Neural progenitor cell (in vitro differentiated cells): ENCODE data around the gene FGFR2. TPM values are rescaled to one million over a fixed set of nuclear protein-coding genes. Genes with fewer than 3 reads are reported as not detected.

Experiments
- DNase-seq: peaks from one replicate; pipeline ENCODE4 v3.0.0-alpha.2; 2016; ENCODE audit warnings: low spot score
- H2AFZ ChIP-seq: fragments of 200-600 bp; sonication (generic); replicated peaks from 2 replicates; pipeline ENCODE4 v1.6.1; 2016; ENCODE audit warnings: antibody characterized with exemption
- H3F3A ChIP-seq: fragments of 200-600 bp; sonication (generic); 2 replicates; pipeline ENCODE4 v1.6.1; 2016; ENCODE audit warnings: antibody characterized with exemption, low read depth
- H3K27ac ChIP-seq: fragments of 200-600 bp; sonication (generic); 2 replicates; pipeline ENCODE4 v1.5.1; 2016; ENCODE audit warnings: mild to moderate bottlenecking
- H3K27me3 ChIP-seq: fragments of 200-600 bp; sonication (generic); 2 replicates; pipeline ENCODE4 v1.6.1; 2016; ENCODE audit warnings: mild to moderate bottlenecking, moderate library complexity
- H3K36me3 ChIP-seq: fragments of 200-600 bp; sonication (generic); 2 replicates; pipeline ENCODE4 v1.5.1; 2016
- H3K4me1 ChIP-seq: fragments of 200-600 bp; sonication (generic); 2 replicates; pipeline ENCODE4 v1.6.1; 2016; ENCODE audit warnings: mixed run types
- H3K4me2 ChIP-seq: fragments of 200-600 bp; sonication (generic); 2 replicates; pipeline ENCODE4 v1.6.1; 2016
- H3K4me3 ChIP-seq: fragments of 200-600 bp; sonication (generic); 2 replicates; pipeline ENCODE4 v1.5.1; 2016
- H3K79me2 ChIP-seq: fragments of 200-600 bp; sonication (generic); 2 replicates; pipeline ENCODE4 v1.6.1; 2016; ENCODE audit warnings: low read depth
- H3K9ac ChIP-seq: fragments of 200-600 bp; sonication (generic); 2 replicates; pipeline ENCODE4 v1.6.1; 2016
- H3K9me3 ChIP-seq: fragments of 200-600 bp; sonication (generic); 2 replicates; pipeline ENCODE4 v1.5.1; 2016; ENCODE audit warnings: low read depth
- H4K20me1 ChIP-seq: fragments of 200-600 bp; sonication (generic); 2 replicates; pipeline ENCODE4 v1.6.1; 2016; ENCODE audit warnings: low read depth
- H3K27ac Mint-ChIP-seq: 3 replicates; pipeline ENCODE4 v1.8.0; 2021; ENCODE audit warnings: mixed read lengths
- H3K27me3 Mint-ChIP-seq: 2 replicates; pipeline ENCODE4 v1.8.0; 2022; ENCODE audit warnings: low read depth, mild to moderate bottlenecking, inconsistent platforms, moderate library complexity, mixed read lengths; ENCODE audit not compliant: insufficient read depth
- H3K36me3 Mint-ChIP-seq: 3 replicates; pipeline ENCODE4 v1.8.0; 2021; ENCODE audit warnings: mixed read lengths
- H3K4me1 Mint-ChIP-seq: 3 replicates; pipeline ENCODE4 v1.8.0; 2021; ENCODE audit warnings: mixed read lengths
- H3K4me3 Mint-ChIP-seq: 3 replicates; pipeline ENCODE4 v1.8.0; 2021; ENCODE audit warnings: mild to moderate bottlenecking, moderate library complexity, mixed read lengths
- H3K9me3 Mint-ChIP-seq: 3 replicates; pipeline ENCODE4 v1.8.0; 2020; ENCODE audit warnings: mixed read lengths
- EZH2 ChIP-seq: fragments of 200-600 bp; sonication (generic); IDR thresholded peaks from 2 replicates; pipeline ENCODE4 v1.6.1; 2017; ENCODE audit warnings: antibody characterized with exemption, mild to moderate bottlenecking, moderate library complexity
- EZH2phosphoT487 ChIP-seq: fragments of 200-600 bp; sonication (generic); IDR thresholded peaks from 2 replicates; pipeline ENCODE4 v1.6.1; 2017; ENCODE audit warnings: antibody characterized with exemption
- total RNA-seq: library from RNA; depleted of rRNA; stranded (reverse); fragments of >200 nt; gene quantifications from 2 replicates; pipeline ENCODE4 v1.2.3, GENCODE V29; 2015; ENCODE audit warnings: low replicate concordance
- TF ChIP-seq, protein P1 (sequence below): fragments of 200-600 bp; sonication (generic); IDR thresholded peaks from 2 replicates; pipeline ENCODE4 v1.5.1; 2017; ENCODE audit warnings: antibody characterized with exemption, mild to moderate bottlenecking

Gene FGFR2
- total RNA-seq, 1 donor from 2014 or later = 99.1 TPM

DNA sequence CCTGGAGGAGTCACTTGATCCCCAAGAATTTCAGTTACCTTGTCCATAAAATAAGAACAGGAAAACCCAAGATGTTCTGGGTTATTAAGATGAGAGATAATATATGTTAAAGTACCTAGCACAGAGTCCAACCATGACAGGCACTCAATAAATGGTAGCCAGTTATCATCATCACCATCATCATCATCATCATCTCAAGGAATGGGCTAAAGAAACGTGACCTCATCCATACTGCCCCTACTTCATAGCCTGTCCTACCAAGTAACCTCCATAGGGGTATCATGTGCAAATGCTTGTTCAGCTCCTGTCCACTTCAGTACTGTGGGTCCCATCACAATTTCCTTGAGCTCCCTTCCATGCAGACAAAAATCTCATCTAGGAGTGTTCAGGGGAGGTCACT is 14.4 kb downstream of the FGFR2 start:
- TF ChIP-seq EZH2phosphoT487 (no peak), EZH2 (no peak)
- TF ChIP-seq, protein P1, sequence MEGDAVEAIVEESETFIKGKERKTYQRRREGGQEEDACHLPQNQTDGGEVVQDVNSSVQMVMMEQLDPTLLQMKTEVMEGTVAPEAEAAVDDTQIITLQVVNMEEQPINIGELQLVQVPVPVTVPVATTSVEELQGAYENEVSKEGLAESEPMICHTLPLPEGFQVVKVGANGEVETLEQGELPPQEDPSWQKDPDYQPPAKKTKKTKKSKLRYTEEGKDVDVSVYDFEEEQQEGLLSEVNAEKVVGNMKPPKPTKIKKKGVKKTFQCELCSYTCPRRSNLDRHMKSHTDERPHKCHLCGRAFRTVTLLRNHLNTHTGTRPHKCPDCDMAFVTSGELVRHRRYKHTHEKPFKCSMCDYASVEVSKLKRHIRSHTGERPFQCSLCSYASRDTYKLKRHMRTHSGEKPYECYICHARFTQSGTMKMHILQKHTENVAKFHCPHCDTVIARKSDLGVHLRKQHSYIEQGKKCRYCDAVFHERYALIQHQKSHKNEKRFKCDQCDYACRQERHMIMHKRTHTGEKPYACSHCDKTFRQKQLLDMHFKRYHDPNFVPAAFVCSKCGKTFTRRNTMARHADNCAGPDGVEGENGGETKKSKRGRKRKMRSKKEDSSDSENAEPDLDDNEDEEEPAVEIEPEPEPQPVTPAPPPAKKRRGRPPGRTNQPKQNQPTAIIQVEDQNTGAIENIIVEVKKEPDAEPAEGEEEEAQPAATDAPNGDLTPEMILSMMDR = no peak
- H3F3A ChIP-seq = peaks cover 16% of the 10 kb centered on the region
- peaks cover 22% of the 10 kb centered on the region for H3K4me1 ChIP-seq
- Mint-ChIP-seq H3K36me3 (peaks cover 48% of the 10 kb centered on the region), H3K4me1 (peaks cover 31% of the 10 kb centered on the region), H3K27me3 (peaks cover 5% of the 10 kb centered on the region), H3K27ac (no peak overlapping the region), H3K4me3 (no peak overlapping the region), H3K9me3 (peaks cover 31% of the 10 kb centered on the region)
- peaks cover 95% of the 10 kb centered on the region for H3K79me2 ChIP-seq
- H3K36me3 ChIP-seq = peaks cover 15% of the 10 kb centered on the region
- H3K9ac ChIP-seq = no peak overlapping the region
- H3K27ac ChIP-seq = no peak overlapping the region
- H3K27me3 ChIP-seq = no peaks in the 10 kb centered on the region
- no peak overlapping the region for H3K4me2 ChIP-seq
- no peak for DNase-seq
- no peak overlapping the region for H3K4me3 ChIP-seq
- H4K20me1 ChIP-seq = peaks cover 87% of the 10 kb centered on the region
- no peak overlapping the region for H2AFZ ChIP-seq
- H3K9me3 ChIP-seq = peaks cover 4% of the 10 kb centered on the region

DNA sequence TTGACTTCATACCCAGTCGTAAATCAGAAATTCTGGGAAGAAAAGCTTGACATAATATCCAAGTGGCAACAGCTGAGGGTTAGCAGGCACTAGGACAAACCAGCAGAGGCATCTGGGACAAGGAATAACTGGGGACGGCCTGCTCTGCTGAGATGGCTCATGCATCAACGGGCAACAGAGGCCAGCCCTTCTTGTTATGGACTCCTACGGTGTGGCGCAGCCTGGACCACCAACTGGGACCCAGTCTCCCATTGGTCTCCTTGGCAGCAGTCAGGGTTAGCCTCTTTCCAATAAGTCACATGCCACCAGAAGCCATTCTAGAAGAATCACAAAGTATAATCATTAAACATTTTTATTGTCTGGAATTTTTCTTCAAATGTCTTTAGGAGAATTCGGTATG is 15.0 kb downstream of the FGFR2 start:
- peaks cover 15% of the 10 kb centered on the region for H3K36me3 ChIP-seq
- peaks cover 25% of the 10 kb centered on the region for H3K4me1 ChIP-seq
- peaks cover 47% of the 10 kb centered on the region for H3K36me3 Mint-ChIP-seq

DNA sequence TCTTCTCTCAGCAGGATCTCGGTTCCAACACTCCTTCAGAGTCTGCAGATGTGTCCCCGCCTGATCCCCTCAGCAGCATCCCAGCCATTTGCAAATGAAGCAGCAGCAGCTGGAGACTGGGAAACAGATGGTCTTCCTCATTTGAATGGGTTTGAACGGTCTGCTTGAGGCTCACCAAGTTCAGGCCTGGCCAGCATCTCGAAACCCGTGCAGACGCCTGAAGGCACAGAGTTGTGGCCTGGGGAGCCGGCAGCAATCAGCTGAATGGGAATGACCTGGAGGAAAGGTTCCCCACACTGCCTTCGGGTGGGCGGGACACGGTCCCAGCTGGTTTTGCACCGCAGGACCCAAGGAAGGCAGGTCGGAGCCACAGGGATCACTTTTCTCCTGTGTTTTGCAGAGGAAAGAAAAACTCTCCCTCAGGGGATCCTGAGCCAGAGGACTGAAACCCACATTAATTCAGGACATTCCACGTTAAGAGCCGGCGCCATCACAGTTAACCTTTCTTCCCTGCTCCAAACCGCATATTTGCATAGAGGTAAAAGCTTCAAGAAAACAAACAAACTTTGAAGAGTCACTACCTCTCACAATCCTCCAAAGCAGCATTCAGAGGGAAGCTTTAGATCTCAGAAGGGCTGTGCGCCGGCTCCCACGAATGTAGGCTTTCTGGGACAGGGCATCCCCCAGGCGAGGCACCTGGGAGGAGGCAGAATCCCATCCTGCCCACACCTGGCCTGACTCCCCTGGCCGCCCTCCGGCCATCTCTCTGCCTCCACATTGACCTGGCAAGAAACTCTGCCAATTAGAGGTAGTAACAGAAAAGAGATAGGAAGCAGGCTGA is 17.7 kb downstream of the FGFR2 start:
- peaks cover 48% of the 10 kb centered on the region for H3K4me1 Mint-ChIP-seq
- peaks cover 92% of the 10 kb centered on the region for H4K20me1 ChIP-seq
- H3K4me1 ChIP-seq = peaks cover 25% of the 10 kb centered on the region
- peak; percentile 51 for DNase-seq
- peaks cover 5% of the 10 kb centered on the region for H3K27me3 Mint-ChIP-seq
- no peak overlapping the region for H3K27ac ChIP-seq
- no peak for TF ChIP-seq EZH2
- TF ChIP-seq, protein P1 = no peak
- TF ChIP-seq EZH2phosphoT487 = no peak
- no peaks in the 10 kb centered on the region for H3K9me3 ChIP-seq
- H3K9ac ChIP-seq = no peak overlapping the region
- H3K36me3 ChIP-seq = peaks cover 6% of the 10 kb centered on the region
- H3K4me2 ChIP-seq = peak overlapping the region; percentile 42
- no peak overlapping the region for H3K4me3 ChIP-seq
- H3K79me2 ChIP-seq = peaks cover 95% of the 10 kb centered on the region
- H3K36me3 Mint-ChIP-seq = peaks cover 30% of the 10 kb centered on the region
- H3K4me3 Mint-ChIP-seq = no peak overlapping the region
- H2AFZ ChIP-seq = no peak overlapping the region
- H3K27ac Mint-ChIP-seq = no peak overlapping the region
- H3F3A ChIP-seq = peaks cover 16% of the 10 kb centered on the region
- peaks cover 11% of the 10 kb centered on the region for H3K9me3 Mint-ChIP-seq
- no peaks in the 10 kb centered on the region for H3K27me3 ChIP-seq

More for the DNA sequence above, 15.0 kb downstream of the FGFR2 start:
- Mint-ChIP-seq H3K27ac (no peak overlapping the region), H3K27me3 (peaks cover 5% of the 10 kb centered on the region), H3K9me3 (peaks cover 31% of the 10 kb centered on the region), H3K4me3 (no peak overlapping the region), H3K4me1 (peaks cover 37% of the 10 kb centered on the region)
- Histone ChIP-seq H3K9ac (no peak overlapping the region), H3F3A (peaks cover 16% of the 10 kb centered on the region), H3K4me2 (no peak overlapping the region), H3K9me3 (peaks cover 4% of the 10 kb centered on the region), H3K79me2 (peaks cover 95% of the 10 kb centered on the region), H2AFZ (no peak overlapping the region), H4K20me1 (peaks cover 89% of the 10 kb centered on the region), H3K27ac (no peak overlapping the region), H3K27me3 (no peaks in the 10 kb centered on the region), H3K4me3 (no peak overlapping the region)
- TF ChIP-seq EZH2 = no peak
- TF ChIP-seq, protein P1 = no peak
- no peak for TF ChIP-seq EZH2phosphoT487
- no peak for DNase-seq
